ENCODE measurements around the gene PDE4D.

DNA sequence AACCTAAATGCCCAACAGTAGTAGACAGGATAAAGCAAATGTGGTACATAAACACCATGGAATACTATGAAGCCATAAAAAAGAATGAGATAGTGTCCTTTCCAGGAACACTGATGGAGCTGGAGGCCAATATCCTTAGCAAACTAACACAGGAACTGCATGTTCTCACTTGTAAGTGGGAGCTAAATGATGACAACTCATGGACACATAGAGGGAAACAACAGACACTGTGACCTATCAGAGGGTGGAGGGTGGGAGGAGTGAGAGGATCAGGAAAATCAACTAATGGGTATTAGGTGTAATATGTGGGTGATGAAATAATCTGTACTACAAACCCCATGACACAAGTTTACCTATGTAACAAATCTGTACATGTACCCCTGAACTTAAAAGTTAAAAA lies 805.0 kb downstream of the PDE4D start:
- no peak for TF ChIP-seq EZH2 (IDR thresholded peaks at IDR 0.05; ENCODE audit: insufficient read depth, poor library complexity, severe bottlenecking)
- TF ChIP-seq EZH2phosphoT487 (IDR thresholded peaks at IDR 0.05; ENCODE audit: insufficient read depth, low read depth), result no peak

All from GM23248 (cell line).